ENCODE measurements around the gene GPC6.

The GPC6 gene

DNA sequence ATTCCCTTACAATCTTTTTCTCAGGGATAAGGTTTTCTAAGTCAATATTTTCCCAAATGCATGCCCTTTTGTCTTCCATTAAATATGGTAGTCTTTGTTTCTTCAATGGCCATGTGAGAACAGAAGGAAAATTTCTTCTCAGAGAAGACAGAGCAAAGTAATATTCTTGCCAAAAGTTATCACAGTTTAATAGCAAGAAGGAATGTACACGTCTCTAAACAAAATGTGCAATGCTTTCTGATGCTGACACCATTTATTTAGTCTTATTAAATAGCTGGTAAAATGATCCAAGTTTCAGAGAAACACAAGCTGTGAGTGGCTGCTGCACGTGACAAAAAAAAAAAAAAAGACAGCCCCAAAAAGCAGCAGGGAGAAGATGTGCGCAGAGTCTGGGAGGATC, 542.5 kb downstream of the GPC6 start:
- H2AFZ ChIP-seq (ENCODE audit: low read depth): no peak overlapping the region
- H4K20me1 ChIP-seq (ENCODE audit: insufficient read depth): no peaks in the 10 kb centered on the region
- H3K4me3 ChIP-seq (IDR thresholded peaks at IDR 0.05; ENCODE audit: insufficient read depth, low read depth, low read length): no peak overlapping the region
- no peak overlapping the region for H3K9ac ChIP-seq
- no peaks in the 10 kb centered on the region for H3K36me3 ChIP-seq (ENCODE audit: insufficient read depth)
- H3K4me2 ChIP-seq: no peak overlapping the region
- H3K79me2 ChIP-seq (ENCODE audit: insufficient read depth, low read depth): no peaks in the 10 kb centered on the region
- TF ChIP-seq, protein P1, sequence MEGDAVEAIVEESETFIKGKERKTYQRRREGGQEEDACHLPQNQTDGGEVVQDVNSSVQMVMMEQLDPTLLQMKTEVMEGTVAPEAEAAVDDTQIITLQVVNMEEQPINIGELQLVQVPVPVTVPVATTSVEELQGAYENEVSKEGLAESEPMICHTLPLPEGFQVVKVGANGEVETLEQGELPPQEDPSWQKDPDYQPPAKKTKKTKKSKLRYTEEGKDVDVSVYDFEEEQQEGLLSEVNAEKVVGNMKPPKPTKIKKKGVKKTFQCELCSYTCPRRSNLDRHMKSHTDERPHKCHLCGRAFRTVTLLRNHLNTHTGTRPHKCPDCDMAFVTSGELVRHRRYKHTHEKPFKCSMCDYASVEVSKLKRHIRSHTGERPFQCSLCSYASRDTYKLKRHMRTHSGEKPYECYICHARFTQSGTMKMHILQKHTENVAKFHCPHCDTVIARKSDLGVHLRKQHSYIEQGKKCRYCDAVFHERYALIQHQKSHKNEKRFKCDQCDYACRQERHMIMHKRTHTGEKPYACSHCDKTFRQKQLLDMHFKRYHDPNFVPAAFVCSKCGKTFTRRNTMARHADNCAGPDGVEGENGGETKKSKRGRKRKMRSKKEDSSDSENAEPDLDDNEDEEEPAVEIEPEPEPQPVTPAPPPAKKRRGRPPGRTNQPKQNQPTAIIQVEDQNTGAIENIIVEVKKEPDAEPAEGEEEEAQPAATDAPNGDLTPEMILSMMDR (conservative IDR thresholded peaks at IDR 0.05; ENCODE audit: low read depth, low read length): no peak
- H3K4me1 ChIP-seq (ENCODE audit: low read depth, poor library complexity, severe bottlenecking): no peaks in the 10 kb centered on the region
- no peak overlapping the region for H3K27ac ChIP-seq
- no peaks in the 10 kb centered on the region for H3K27me3 ChIP-seq (ENCODE audit: insufficient read depth, low read depth)

DNA sequence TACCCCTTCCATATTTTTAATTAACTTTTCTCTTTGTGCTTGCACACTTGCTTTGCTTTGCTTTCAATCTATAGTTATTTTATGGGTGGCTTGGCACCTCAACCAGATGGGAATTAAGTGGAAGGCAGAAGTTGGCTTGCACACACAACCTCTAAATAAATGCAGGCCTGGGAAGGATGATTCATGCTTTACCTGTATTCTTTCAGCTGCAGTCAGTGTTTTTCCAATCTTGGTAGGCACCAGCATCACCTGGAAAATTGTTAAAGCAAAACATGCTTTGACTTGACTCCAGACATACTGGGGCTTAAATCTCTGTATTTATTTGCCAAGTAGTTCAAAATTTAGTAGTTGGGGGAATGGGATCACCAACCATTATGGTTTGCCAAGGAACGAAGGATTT, 543.0 kb downstream of the GPC6 start:
- Histone ChIP-seq H3K27ac (no peak overlapping the region), H2AFZ (ENCODE audit: low read depth) (no peak overlapping the region), H3K36me3 (ENCODE audit: insufficient read depth) (no peaks in the 10 kb centered on the region), H4K20me1 (ENCODE audit: insufficient read depth) (no peaks in the 10 kb centered on the region), H3K4me3 (IDR thresholded peaks at IDR 0.05; ENCODE audit: insufficient read depth, low read depth, low read length) (no peak overlapping the region), H3K79me2 (ENCODE audit: insufficient read depth, low read depth) (no peaks in the 10 kb centered on the region), H3K4me2 (no peak overlapping the region), H3K27me3 (ENCODE audit: insufficient read depth, low read depth) (no peaks in the 10 kb centered on the region), H3K4me1 (ENCODE audit: low read depth, poor library complexity, severe bottlenecking) (no peaks in the 10 kb centered on the region), H3K9ac (no peak overlapping the region)
- TF ChIP-seq, protein P1 (conservative IDR thresholded peaks at IDR 0.05; ENCODE audit: low read depth, low read length): no peak

DNA sequence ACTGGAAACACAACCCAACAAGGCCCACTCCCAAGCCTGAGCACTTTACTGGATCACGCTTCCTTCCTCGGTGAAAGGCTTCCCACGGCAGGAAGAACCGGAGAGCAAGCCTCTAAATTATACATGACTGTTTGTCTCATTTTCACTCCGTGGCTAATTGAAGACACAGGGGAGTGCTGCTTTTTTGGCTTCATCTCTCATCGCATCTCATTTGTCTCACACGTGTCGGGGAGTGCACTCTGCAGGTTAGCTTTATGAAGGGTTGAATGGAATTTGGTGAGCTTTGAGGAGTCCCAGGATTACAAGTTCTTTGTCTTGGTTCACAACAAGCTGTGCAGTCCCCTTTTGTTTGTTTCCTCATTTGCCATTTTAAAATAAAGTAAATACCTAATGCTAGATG, 544.6 kb downstream of the GPC6 start:
- TF ChIP-seq, protein P1 (conservative IDR thresholded peaks at IDR 0.05; ENCODE audit: low read depth, low read length): no peak
- H4K20me1 ChIP-seq (ENCODE audit: insufficient read depth): no peaks in the 10 kb centered on the region

DNA sequence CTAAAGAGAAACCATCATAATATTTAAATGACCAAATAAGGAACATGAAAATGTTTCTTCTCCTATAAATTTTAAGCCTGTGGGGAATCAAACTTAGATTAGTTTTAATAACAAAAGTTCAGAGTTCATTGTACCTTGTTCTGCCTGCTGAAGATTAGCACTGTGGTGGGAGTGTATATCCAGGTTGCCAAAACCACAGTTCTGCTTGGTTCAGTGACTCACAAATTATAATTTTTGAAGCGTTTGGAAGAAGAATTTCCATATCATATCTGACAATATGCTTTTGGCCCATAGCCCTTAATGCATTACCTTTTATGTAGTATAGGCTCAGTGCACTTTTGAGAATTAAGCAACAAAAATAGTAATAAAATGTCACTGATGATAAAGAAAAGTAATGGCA, 545.2 kb downstream of the GPC6 start:
- H3K79me2 ChIP-seq (ENCODE audit: insufficient read depth, low read depth): no peaks in the 10 kb centered on the region
- H3K4me1 ChIP-seq (ENCODE audit: low read depth, poor library complexity, severe bottlenecking): no peaks in the 10 kb centered on the region
- H3K27me3 ChIP-seq (ENCODE audit: insufficient read depth, low read depth): no peaks in the 10 kb centered on the region
- no peak overlapping the region for H3K27ac ChIP-seq
- H3K4me3 ChIP-seq (IDR thresholded peaks at IDR 0.05; ENCODE audit: insufficient read depth, low read depth, low read length): no peak overlapping the region
- no peak overlapping the region for H3K9ac ChIP-seq
- H3K36me3 ChIP-seq (ENCODE audit: insufficient read depth): no peaks in the 10 kb centered on the region
- no peaks in the 10 kb centered on the region for H4K20me1 ChIP-seq (ENCODE audit: insufficient read depth)
- no peak overlapping the region for H2AFZ ChIP-seq (ENCODE audit: low read depth)
- no peak overlapping the region for H3K4me2 ChIP-seq
- TF ChIP-seq, protein P1 (conservative IDR thresholded peaks at IDR 0.05; ENCODE audit: low read depth, low read length): no peak

More for the DNA sequence above, 544.6 kb downstream of the GPC6 start:
- Histone ChIP-seq H3K79me2 (ENCODE audit: insufficient read depth, low read depth) (no peaks in the 10 kb centered on the region), H3K27me3 (ENCODE audit: insufficient read depth, low read depth) (no peaks in the 10 kb centered on the region), H3K4me2 (no peak overlapping the region), H3K36me3 (ENCODE audit: insufficient read depth) (no peaks in the 10 kb centered on the region), H3K4me1 (ENCODE audit: low read depth, poor library complexity, severe bottlenecking) (no peaks in the 10 kb centered on the region), H3K4me3 (IDR thresholded peaks at IDR 0.05; ENCODE audit: insufficient read depth, low read depth, low read length) (no peak overlapping the region), H3K9ac (no peak overlapping the region), H3K27ac (no peak overlapping the region), H2AFZ (ENCODE audit: low read depth) (no peak overlapping the region)
